DND-41 (cell line): ENCODE measurements around the gene GPR39.

Experiments used
- ATAC-seq: fragments of 200-7000 bp; cut with Tn5 transposase; 3 replicates; pipeline ENCODE4 v1.9.1; 2021; ENCODE audit warnings: low read depth; ENCODE audit not compliant: insufficient read depth
- DNase-seq: peaks from one replicate; pipeline ENCODE4 v3.0.0-alpha.2; 2020
- H2AFZ ChIP-seq: 2 replicates; pipeline ENCODE4 v1.6.0; 2012; ENCODE audit warnings: low read depth, low read length
- H3K27ac ChIP-seq: 2 replicates; pipeline ENCODE4 v1.5.1; 2012; ENCODE audit warnings: low read length, inconsistent platforms
- H3K27me3 ChIP-seq: fragments of 200-600 bp; sonication (generic); 2 replicates; pipeline ENCODE4 v1.6.0; 2012; ENCODE audit warnings: low read length, mild to moderate bottlenecking, inconsistent platforms; ENCODE audit not compliant: insufficient read depth, poor library complexity
- H3K36me3 ChIP-seq: 2 replicates; pipeline ENCODE4 v1.5.1; 2012; ENCODE audit warnings: low read length, inconsistent platforms; ENCODE audit not compliant: insufficient read depth
- H3K4me1 ChIP-seq: 2 replicates; pipeline ENCODE4 v1.5.1; 2012; ENCODE audit warnings: mild to moderate bottlenecking, low read length; ENCODE audit not compliant: insufficient read depth
- H3K4me2 ChIP-seq: 2 replicates; pipeline ENCODE4 v1.6.0; 2012; ENCODE audit warnings: mild to moderate bottlenecking, moderate library complexity, low read length, inconsistent platforms; ENCODE audit not compliant: insufficient read depth
- H3K4me3 ChIP-seq, 2 experiments: fragments of 200-600 bp in 1 of 2; shearing (Covaris generic) in 1 of 2; 2 replicates each; pipeline ENCODE4 v1.5.1; 2012 to 2016; ENCODE audit warnings: inconsistent platforms in 2 of 2, low read length in 2 of 2, mild to moderate bottlenecking in 2 of 2, low read depth in 1 of 2, moderate library complexity in 1 of 2
- H3K79me2 ChIP-seq: 2 replicates; pipeline ENCODE4 v1.6.0; 2012; ENCODE audit warnings: low read length, inconsistent platforms; ENCODE audit not compliant: insufficient read depth
- H3K9ac ChIP-seq: 2 replicates; pipeline ENCODE4 v1.6.0; 2012; ENCODE audit warnings: low read depth, mild to moderate bottlenecking, inconsistent platforms, low read length, moderate library complexity
- H3K9me3 ChIP-seq: 2 replicates; pipeline ENCODE4 v1.5.1; 2012; ENCODE audit warnings: low read length, moderate library complexity, mild to moderate bottlenecking, inconsistent platforms; ENCODE audit not compliant: insufficient read depth, severe bottlenecking
- H4K20me1 ChIP-seq: 2 replicates; pipeline ENCODE4 v1.6.0; 2012; ENCODE audit warnings: low read length; ENCODE audit not compliant: insufficient read depth
- CTCF ChIP-seq: IDR thresholded peaks from 2 replicates; pipeline ENCODE4 v1.5.1; 2012; ENCODE audit warnings: borderline replicate concordance, low read length, moderate library complexity, mild to moderate bottlenecking; ENCODE audit not compliant: poor library complexity, severe bottlenecking; ENCODE audit errors: extremely low read depth
- EZH2 ChIP-seq: IDR thresholded peaks from 3 replicates; pipeline ENCODE4 v1.6.1; 2012; ENCODE audit warnings: borderline replicate concordance, low read depth, mild to moderate bottlenecking, moderate library complexity, low read length, inconsistent platforms; ENCODE audit not compliant: severe bottlenecking

Gene GPR39

DNA sequence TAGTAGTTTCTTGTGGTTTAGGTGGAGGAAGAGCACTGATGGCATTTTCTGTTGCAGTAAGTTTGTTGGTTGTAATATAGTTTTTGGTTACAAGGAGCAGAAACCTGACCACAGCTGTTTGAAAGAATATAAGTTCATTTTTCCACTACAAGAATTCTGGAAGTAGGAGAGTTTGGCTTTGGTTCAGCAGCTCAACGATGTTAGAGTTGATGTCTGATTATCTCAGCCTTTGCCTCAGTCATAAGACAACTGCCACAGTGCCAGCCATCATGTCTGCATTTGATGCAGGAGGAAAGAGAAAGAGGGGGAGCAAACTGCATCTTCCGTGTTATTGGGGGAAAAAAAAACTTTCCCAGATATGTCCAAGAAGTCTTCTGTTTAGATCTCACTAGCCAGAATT, 134.3 kb downstream of the GPR39 start:
- TF ChIP-seq EZH2, result no peak
- TF ChIP-seq CTCF, result no peak
- DNase-seq (no peak), ATAC-seq (no peak)
- no peaks in the 10 kb centered on the region for H3K4me1 ChIP-seq
- no peak overlapping the region for H3K9ac ChIP-seq
- no peaks in the 10 kb centered on the region for H4K20me1 ChIP-seq
- H3K9me3 ChIP-seq, result no peaks in the 10 kb centered on the region
- no peak overlapping the region for H3K4me2 ChIP-seq
- no peaks in the 10 kb centered on the region for H3K79me2 ChIP-seq
- H2AFZ ChIP-seq, result no peak overlapping the region
- no peak overlapping the region for H3K27ac ChIP-seq
- H3K36me3 ChIP-seq, result no peaks in the 10 kb centered on the region
- no peak overlapping the region for H3K4me3 ChIP-seq
- H3K27me3 ChIP-seq, result no peaks in the 10 kb centered on the region

DNA sequence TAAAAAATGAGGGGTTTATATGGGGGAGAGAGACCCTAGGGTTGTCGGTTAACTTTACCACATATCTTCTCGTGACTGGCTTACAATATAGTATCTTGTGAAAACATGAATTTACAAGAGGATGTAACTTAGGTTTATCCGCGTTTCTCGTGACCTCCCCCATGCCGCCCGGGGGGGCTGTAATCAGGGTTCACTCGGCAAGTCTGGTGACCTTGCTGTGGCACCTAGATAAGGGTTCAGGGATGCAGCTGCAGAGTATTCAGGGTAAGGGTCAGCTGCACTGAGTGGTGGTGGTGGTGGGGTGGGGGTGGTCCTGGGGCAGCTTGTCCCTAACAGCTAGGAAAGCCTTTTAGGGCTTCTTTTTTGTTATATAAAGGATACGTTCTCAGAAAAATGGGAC, 141.1 kb downstream of the GPR39 start:
- Histone ChIP-seq H3K27me3 (no peaks in the 10 kb centered on the region), H3K9ac (no peak overlapping the region), H4K20me1 (no peaks in the 10 kb centered on the region), H3K36me3 (no peaks in the 10 kb centered on the region), H3K79me2 (no peaks in the 10 kb centered on the region), H2AFZ (no peak overlapping the region), H3K4me3 (no peak overlapping the region), H3K4me1 (no peaks in the 10 kb centered on the region), H3K27ac (no peak overlapping the region), H3K4me2 (no peak overlapping the region), H3K9me3 (no peaks in the 10 kb centered on the region)
- no peak for TF ChIP-seq CTCF
- DNase-seq (no peak), ATAC-seq (no peak)

DNA sequence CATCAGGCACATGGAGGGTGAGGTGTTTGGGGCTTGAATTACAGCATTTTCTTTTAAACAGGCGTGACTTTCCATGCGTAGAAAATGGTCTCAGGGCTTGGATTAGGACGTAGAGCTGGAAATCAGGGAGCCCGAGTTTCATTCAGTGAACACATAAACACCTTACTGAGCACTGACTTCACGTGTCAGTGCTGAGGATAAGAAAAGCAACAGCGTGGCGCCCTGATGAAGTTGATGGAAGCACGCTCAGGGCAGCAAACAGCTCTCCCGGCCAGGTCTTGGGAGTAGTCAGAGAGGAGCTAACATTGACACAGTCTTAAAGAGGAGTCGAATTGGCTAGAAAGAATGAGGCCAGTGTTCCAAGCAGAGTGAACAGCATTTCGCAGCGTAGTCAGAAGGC, 142.7 kb downstream of the GPR39 start:
- DNase-seq, result no peak
- Histone ChIP-seq H3K4me3 (no peak overlapping the region), H3K4me1 (no peaks in the 10 kb centered on the region), H3K4me2 (no peak overlapping the region), H3K9ac (no peak overlapping the region), H2AFZ (no peak overlapping the region), H3K9me3 (no peaks in the 10 kb centered on the region), H3K36me3 (no peaks in the 10 kb centered on the region), H3K27me3 (no peaks in the 10 kb centered on the region), H3K27ac (no peak overlapping the region), H3K79me2 (no peaks in the 10 kb centered on the region), H4K20me1 (no peaks in the 10 kb centered on the region)
- no peak for ATAC-seq
- TF ChIP-seq EZH2 (no peak), CTCF (no peak)

GRCh38 chr2:132559921-132560320, 143.3 kb downstream of the GPR39 start:
- no peaks in the 10 kb centered on the region for H3K4me1 ChIP-seq
- H3K36me3 ChIP-seq, result no peaks in the 10 kb centered on the region
- H3K27me3 ChIP-seq, result no peaks in the 10 kb centered on the region
- H2AFZ ChIP-seq, result no peak overlapping the region
- H3K9me3 ChIP-seq, result no peaks in the 10 kb centered on the region
- H4K20me1 ChIP-seq, result no peaks in the 10 kb centered on the region
- no peak overlapping the region for H3K9ac ChIP-seq
- ATAC-seq (no peak), DNase-seq (no peak)
- no peak for TF ChIP-seq CTCF
- TF ChIP-seq EZH2, result no peak
- H3K4me3 ChIP-seq, result no peak overlapping the region
- no peaks in the 10 kb centered on the region for H3K79me2 ChIP-seq
- no peak overlapping the region for H3K27ac ChIP-seq
- H3K4me2 ChIP-seq, result no peak overlapping the region
